Kidney (tissue), 14 donors: ENCODE data around the gene LDLRAD4. TPM values are rescaled to one million over a fixed set of nuclear protein-coding genes. Genes with fewer than 3 reads are reported as not detected.

ENCODE experiments used
- DNase-seq, 5 donors: peaks; one replicate each; pipeline ENCODE4 v3.0.0-alpha.2; 2013 to 2020
- FAIRE-seq: peaks from 2 replicates; lab custom pipeline; 2012; peaks lifted over from hg19 to GRCh38; lab: Jason Lieb, UNC
- H3K27ac ChIP-seq, 2 donors: one replicate each; pipeline ENCODE4 v1.7.0; 2013; ENCODE audit warnings: low read depth in 2 of 2, low read length in 2 of 2, inconsistent platforms in 1 of 2
- H3K27me3 ChIP-seq: one replicate; pipeline ENCODE4 v1.7.1; 2013; ENCODE audit warnings: low read length, inconsistent platforms; ENCODE audit not compliant: control insufficient read depth, insufficient read depth
- H3K36me3 ChIP-seq, 3 donors: one replicate each; pipeline versions ENCODE4 v1.7.0 to v1.7.1; 2013; ENCODE audit warnings: low read length in 3 of 3, control low read depth in 1 of 3, inconsistent platforms in 1 of 3; ENCODE audit not compliant: insufficient read depth in 3 of 3, control insufficient read depth in 2 of 3
- H3K4me1 ChIP-seq, 3 donors: one replicate each; pipeline versions ENCODE4 v1.7.0 to v1.7.1; 2013; ENCODE audit warnings: low read length in 3 of 3, inconsistent platforms in 1 of 3, low read depth in 1 of 3; ENCODE audit not compliant: control insufficient read depth in 2 of 3, insufficient read depth in 2 of 3
- H3K4me3 ChIP-seq, 3 donors: one replicate each; pipeline versions ENCODE4 v1.7.0 to v1.8.1; 2013; ENCODE audit warnings: low read length in 3 of 3, control low read depth in 1 of 3, inconsistent platforms in 1 of 3
- H3K9ac ChIP-seq, 3 donors: one replicate each; pipeline versions ENCODE4 v1.7.0 to v1.7.1; 2013; ENCODE audit warnings: low read length in 3 of 3, control low read depth in 1 of 3, inconsistent platforms in 1 of 3
- H3K9me3 ChIP-seq, 3 donors: one replicate each; pipeline versions ENCODE4 v1.7.0 to v1.7.1; 2013; ENCODE audit warnings: low read length in 3 of 3, control low read depth in 1 of 3, inconsistent platforms in 1 of 3; ENCODE audit not compliant: control insufficient read depth in 2 of 3, insufficient read depth in 1 of 3
- intact Hi-C: fragments of 100-400 bp; cut with DNase I; formaldehyde crosslinking; loops from one replicate; pipeline ENCODE4 v1.11.1; 2022
- polyA plus RNA-seq: library from polyadenylated mRNA; stranded (reverse); fragments of 350-450 nt; fragmentation: Illumina TruSeq; extraction: RNeasy Lipid Tissue Mini Kit (QIAGEN cat#74804); gene quantifications from one replicate; pipeline ENCODE4 v1.2.3, GENCODE V29; 2014; ENCODE audit warnings: low read depth, low replicate concordance; ENCODE audit not compliant: insufficient read depth
- total RNA-seq: library from RNA; stranded (reverse); fragmentation: NEBNext Ultra II Directional; extraction: Animal tissue kit (Norgen Biotek cat#: 25700); gene quantifications from one replicate; pipeline ENCODE4 v1.2.1, GENCODE V29; 2021
- TF ChIP-seq, protein P1 (sequence below): IDR thresholded peaks from 3 replicates; pipeline ENCODE4 v1.5.1; 2012; ENCODE audit warnings: mild to moderate bottlenecking, moderate library complexity, borderline replicate concordance; ENCODE audit not compliant: insufficient read depth; ENCODE audit errors: extremely low read depth
- donor health status: control.
- donor health status: control.
- donor health status: control.
- donor health status: control.
- donor health status: control.
- donor health status: DM: yes; HTN: yes; CAD: no.
- donor health status: Normal renal cell carcinoma (clear cell type).

The LDLRAD4 gene
- total and polyA plus RNA-seq, 2 donors from 2014 or later = 2.3 to 42.3 TPM

GRCh38 chr18:13241083-13241892, 22.7 kb downstream of the LDLRAD4 start:
- FAIRE-seq (no peak), DNase-seq (peak in 1 of 5 donors; percentile 6)
- TF ChIP-seq, protein P1, sequence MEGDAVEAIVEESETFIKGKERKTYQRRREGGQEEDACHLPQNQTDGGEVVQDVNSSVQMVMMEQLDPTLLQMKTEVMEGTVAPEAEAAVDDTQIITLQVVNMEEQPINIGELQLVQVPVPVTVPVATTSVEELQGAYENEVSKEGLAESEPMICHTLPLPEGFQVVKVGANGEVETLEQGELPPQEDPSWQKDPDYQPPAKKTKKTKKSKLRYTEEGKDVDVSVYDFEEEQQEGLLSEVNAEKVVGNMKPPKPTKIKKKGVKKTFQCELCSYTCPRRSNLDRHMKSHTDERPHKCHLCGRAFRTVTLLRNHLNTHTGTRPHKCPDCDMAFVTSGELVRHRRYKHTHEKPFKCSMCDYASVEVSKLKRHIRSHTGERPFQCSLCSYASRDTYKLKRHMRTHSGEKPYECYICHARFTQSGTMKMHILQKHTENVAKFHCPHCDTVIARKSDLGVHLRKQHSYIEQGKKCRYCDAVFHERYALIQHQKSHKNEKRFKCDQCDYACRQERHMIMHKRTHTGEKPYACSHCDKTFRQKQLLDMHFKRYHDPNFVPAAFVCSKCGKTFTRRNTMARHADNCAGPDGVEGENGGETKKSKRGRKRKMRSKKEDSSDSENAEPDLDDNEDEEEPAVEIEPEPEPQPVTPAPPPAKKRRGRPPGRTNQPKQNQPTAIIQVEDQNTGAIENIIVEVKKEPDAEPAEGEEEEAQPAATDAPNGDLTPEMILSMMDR = no peak

DNA sequence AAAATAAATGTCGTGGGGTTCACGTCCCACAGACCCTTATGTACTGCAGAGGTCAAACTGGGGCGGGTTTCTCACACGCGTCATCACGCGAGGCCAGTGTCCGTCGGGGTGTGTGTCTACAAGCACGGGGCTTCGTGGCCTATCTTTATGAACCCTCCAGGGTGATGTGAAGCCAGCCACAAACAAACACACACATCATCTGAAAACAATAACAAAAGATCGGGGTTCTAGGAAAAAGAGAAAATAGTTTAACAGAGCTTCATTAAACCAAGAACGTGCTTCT, 23.3 kb downstream of the LDLRAD4 start:
- Histone ChIP-seq H3K36me3 (no peaks in the 10 kb centered on the region), H3K27ac (no peak overlapping the region), H3K9me3 (no peaks in the 10 kb centered on the region), H3K4me3 (no peak overlapping the region), H3K27me3 (no peaks in the 10 kb centered on the region), H3K4me1 (no peaks in the 10 kb centered on the region), H3K9ac (no peak overlapping the region)
- TF ChIP-seq, protein P1 = no peak
- intact Hi-C loops = no loop called here
- DNase-seq (peak in 1 of 5 donors; percentile 2), FAIRE-seq (no peak)

More at GRCh38 chr18:13241083-13241892, 22.7 kb downstream of the LDLRAD4 start:
- Histone ChIP-seq H3K27ac (no peak overlapping the region), H3K36me3 (no peaks in the 10 kb centered on the region), H3K9ac (no peak overlapping the region), H3K4me3 (no peak overlapping the region), H3K9me3 (no peaks in the 10 kb centered on the region), H3K4me1 (no peaks in the 10 kb centered on the region), H3K27me3 (no peaks in the 10 kb centered on the region)
- intact Hi-C loops = no loop called here

DNA sequence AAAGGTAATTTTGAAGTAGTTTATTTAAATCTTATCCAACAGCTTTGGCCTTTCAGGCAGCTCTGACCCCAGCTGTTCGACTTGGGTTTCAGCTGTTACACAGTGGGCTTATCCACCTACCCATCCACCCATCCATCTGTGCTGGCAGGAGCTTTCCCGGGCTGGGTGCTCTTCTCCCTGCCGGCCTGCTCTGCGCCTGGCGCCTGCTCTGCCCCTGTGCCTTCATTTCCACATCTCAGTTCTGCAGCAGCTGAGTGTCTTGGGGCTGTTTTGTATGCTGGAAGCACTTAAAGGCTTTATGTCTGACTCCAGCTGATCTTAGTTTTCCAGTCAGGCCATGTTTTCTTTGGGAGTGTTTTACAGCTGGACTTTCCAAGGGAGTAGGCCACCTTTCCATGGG, 24.2 kb downstream of the LDLRAD4 start:
- FAIRE-seq = no peak
- intact Hi-C loops = no loop called here
- no peak overlapping the region for H3K27ac ChIP-seq

More for the DNA sequence above, 24.2 kb downstream of the LDLRAD4 start:
- no peak for DNase-seq
- H3K4me3 ChIP-seq = no peak overlapping the region
- H3K9me3 ChIP-seq = no peaks in the 10 kb centered on the region
- TF ChIP-seq, protein P1 = no peak
- no peaks in the 10 kb centered on the region for H3K27me3 ChIP-seq
- H3K9ac ChIP-seq = no peak overlapping the region
- no peaks in the 10 kb centered on the region for H3K4me1 ChIP-seq
- no peaks in the 10 kb centered on the region for H3K36me3 ChIP-seq
